Measurements from ENCODE around the gene AP3D1.
"Not testable (repeated sequence)": the region's sequence is repeated elsewhere in the genome, so short reads cannot be mapped to it uniquely, and the experiment has no call there.

The AP3D1 gene

GRCh38 chr19:2110822-2111221, 40.5 kb downstream of the AP3D1 start:
- DNase-seq (ENCODE audit: low spot score): no peak

- DNase-seq (ENCODE audit: low spot score): no peak
These were observed 42.1 kb downstream of the AP3D1 start for GRCh38 chr19:2109046-2109864.

GRCh38 chr19:2108251-2109016, 42.9 kb downstream of the AP3D1 start:
- no peak for DNase-seq (ENCODE audit: low spot score)

- no peak for DNase-seq (ENCODE audit: low spot score)
These were observed 48.2 kb downstream of the AP3D1 start for GRCh38 chr19:2103045-2103707.

GRCh38 chr19:2101417-2102335, 49.7 kb downstream of the AP3D1 start:
- DNase-seq (ENCODE audit: low spot score): no peak

- DNase-seq (ENCODE audit: low spot score): no peak
These were observed 50.7 kb downstream of the AP3D1 start for GRCh38 chr19:2100719-2101061.

DNA sequence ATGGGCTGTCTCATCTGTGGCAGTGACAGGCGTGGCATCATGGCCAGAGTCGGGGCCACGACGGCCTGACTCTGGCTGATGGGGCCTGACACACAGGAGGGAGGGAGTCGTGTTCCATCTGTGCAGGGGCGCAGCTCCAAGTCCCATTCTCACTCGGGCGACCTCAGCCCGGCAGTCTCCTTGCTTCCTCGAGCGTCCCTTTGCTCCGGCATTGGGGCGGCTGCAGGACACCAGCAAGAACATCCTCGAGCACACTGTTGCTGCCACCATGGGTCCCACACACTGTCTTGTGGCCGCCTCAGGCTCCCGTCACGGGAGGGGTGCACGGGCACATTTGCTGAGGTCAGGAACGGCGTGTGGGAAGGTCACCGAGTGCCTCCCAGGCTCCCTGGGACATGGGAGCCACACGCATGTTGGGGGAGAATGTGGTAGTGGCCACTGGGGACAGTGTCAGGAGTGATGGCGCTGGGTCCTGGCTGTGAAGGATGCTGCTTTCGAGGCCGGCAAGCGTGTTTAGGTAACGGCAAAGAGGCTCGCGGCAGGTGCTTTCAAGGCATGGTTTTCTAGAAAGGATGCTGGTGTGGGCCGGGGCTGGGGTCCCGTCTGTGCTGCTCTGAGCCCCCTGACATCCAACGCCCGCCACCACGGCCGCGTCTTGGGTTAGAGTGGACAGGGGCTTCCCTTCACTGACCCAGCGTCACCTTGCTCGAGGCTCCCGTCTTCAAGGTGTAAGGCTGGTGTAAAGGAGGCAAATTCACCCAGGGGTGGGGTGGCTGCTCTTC, 51.2 kb downstream of the AP3D1 start:
- DNase-seq (ENCODE audit: low spot score): no peak

DNA sequence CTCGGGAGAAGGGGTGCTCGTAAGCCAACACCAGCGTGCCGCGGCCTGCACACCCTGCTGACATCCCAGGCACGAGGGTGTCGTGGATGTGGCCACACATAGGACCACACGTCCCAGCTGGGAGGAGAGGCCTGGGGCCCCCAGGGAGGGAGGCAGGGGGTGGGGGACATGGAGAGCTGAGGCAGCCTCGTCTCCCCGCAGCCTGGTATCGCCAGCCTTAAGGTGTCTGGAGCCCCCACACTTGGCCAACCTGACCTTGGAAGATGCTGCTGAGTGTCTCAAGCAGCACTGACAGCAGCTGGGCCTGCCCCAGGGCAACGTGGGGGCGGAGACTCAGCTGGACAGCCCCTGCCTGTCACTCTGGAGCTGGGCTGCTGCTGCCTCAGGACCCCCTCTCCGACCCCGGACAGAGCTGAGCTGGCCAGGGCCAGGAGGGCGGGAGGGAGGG, 52.3 kb downstream of the AP3D1 start:
- DNase-seq (ENCODE audit: low spot score): no peak

DNA sequence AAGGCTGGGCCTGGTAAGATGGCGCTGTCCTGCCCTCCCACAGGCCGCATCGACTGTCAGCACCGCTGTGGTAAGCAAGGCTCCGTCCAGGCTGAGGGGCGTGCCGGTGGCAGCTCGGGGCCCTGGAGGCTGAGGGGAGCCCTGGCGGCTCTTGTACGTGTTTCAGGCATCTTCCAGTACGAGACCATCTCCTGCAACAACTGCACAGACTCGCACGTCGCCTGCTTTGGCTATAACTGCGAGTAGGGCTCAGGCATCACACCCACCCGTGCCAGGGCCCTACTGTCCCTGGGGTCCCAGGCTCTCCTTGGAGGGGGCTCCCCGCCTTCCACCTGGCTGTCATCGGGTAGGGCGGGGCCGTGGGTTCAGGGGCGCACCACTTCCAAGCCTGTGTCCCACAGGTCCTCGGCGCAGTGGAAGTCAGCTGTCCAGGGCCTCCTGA, 53.5 kb downstream of the AP3D1 start:
- DNase-seq (ENCODE audit: low spot score): no peak

DNA sequence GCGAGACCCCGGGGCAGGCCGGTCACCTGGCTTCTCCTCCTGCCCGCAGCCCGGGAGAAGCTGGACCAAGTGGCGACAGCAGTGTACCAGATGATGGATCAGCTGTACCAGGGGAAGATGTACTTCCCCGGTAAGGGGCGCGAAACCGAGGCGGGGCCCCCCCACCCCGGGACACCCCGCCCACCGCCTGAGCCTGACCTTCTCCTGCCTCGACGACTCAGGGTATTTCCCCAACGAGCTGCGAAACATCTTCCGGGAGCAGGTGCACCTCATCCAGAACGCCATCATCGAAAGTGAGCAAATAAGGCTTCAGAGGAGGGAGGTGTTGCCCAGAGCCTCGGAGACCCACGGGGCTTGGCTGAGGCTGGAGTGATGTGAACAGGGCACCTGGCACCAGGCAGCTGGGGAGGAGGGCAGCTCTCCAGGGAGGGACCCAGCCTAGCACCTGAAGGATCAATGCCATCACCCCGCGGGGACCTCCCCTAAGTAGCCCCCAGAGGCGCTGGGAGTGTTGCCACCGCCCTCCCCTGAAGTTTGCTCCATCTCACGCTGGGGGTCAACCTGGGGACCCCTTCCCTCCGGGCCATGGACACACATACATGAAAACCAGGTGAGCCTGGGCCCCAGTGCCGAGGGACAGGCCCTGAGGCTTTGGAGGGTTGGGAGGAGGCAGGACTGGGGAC, 54.0 kb downstream of the AP3D1 start:
- DNase-seq (ENCODE audit: low spot score): peak; percentile 3

DNA sequence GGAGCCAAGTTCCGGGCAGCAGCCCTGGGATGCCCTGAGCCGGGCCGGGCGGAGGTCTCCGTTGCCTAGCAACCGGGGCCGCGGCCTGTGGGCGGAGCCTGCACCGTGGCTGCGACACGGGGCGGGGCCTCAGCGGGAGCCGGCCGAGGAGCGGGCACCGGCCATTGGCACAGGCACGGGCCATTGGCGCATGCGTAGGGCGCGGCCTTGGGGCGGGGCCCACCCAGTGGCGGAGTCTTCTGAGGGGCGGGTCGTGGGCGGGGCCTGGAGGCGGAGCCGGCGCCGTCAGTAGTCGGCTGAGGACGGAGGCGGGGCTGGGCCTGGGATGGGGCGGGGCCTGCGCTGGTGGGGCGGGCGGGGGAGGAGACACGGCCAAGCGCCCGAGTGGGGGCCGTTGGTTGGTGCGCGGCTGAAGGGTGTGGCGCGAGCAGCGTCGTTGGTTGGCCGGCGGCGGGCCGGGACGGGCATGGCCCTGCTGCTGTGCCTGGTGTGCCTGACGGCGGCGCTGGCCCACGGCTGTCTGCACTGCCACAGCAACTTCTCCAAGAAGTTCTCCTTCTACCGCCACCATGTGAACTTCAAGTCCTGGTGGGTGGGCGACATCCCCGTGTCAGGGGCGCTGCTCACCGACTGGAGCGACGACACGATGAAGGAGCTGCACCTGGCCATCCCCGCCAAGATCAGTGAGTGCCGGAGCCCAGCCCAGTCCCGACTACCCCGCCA, 54.7 kb downstream of the AP3D1 start, which contains the start of gene IZUMO4:
TSS of gene IZUMO4 (plus strand) at position 436 of the 723 bp plus-strand sequence. CDS start at position 467, 31 bp downstream.
- DNase-seq (ENCODE audit: low spot score): peak; percentile 98

GRCh38 chr19:2096034-2096479, 55.3 kb downstream of the AP3D1 start, which contains the start of gene MOB3A:
TSS of gene MOB3A (minus strand) at chr19:2096326. CDS start at chr19:2078560, 17,766 bp downstream.
- DNase-seq (ENCODE audit: low spot score): peak; percentile 93

GRCh38 chr19:2091926-2092525, 59.3 kb downstream of the AP3D1 start:
- not testable (repeated sequence) for DNase-seq (ENCODE audit: low spot score)

- DNase-seq (ENCODE audit: low spot score): no peak
These were observed 61.7 kb downstream of the AP3D1 start for GRCh38 chr19:2089727-2090053.

DNA sequence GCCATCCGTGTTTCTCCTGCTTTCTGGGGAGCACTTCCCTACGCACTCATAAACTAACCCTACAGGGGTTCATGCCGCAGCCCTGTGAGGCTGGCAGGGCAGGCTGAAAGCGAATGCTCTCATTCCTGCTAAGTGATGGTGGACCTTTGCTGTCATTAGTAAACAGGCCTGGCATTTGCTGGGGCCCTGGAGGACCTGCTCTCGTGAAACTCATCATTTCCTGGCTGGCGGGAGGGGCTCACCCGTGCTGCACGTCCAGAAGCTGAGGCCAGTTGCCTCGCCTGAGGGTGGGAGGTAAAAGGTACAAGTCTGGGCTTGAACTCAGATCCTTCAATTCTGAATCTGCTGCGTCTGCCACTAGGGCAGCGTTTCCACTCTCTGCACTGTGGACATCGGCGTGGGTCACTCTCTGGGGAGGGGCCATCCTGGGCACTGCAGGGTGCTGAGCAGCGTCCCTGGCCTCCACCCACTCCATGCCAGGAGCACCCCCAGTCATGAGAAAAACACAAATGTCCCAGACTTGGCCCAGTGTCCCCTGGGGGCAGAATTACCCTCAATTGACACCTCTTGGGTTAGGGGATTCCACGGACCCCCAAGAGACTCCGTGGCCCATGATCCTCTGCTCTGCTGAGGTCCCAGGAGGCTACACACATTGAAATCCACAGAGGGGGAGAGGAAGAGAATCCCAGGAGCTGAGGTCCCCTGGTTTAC, 62.2 kb downstream of the AP3D1 start:
- no peak for DNase-seq (ENCODE audit: low spot score)

DNA sequence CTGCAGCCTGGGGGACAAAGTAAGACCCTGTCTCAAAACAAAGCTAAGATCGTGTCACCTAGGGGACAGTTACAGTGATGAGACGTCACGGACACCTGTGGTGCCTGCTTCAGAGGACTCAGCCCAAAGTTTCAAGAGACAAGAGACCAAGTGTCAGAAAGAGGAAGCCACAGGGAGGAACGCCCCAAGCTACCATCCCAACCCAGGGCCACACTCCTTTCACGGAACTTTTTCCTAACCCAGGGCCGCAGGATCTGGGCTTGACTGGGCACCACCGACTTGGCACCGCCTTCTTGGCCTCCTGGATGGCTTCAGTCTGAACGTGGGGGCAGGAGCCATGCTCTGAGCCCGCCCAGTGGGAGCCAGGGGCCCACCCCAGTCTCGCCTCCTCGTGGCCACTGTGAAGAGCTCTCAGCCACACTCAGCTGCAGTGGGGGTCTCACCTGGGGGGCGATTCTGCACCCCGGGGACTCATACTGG, 63.7 kb downstream of the AP3D1 start:
- DNase-seq (ENCODE audit: low spot score): no peak

- DNase-seq (ENCODE audit: low spot score): not testable (repeated sequence)
These were observed 64.4 kb downstream of the AP3D1 start for GRCh38 chr19:2086695-2087620.

Measured in LoVo (cell line).